BJ (cell line): Measurements from ENCODE around the gene PUS1. TPM values are rescaled to one million over a fixed set of nuclear protein-coding genes. Genes with fewer than 3 reads are reported as not detected.

Source experiments
- CTCF ChIA-PET: fragments of 350-600 bp; formaldehyde crosslinking; extraction: SDS; loops from one replicate; lab custom pipeline; 2021; ENCODE audit warnings: antibody characterized with exemption, inconsistent platforms; lab: Yijun Ruan, JAX
- POLR2A ChIA-PET: fragments of 300-600 bp; sonication (Branson Sonifier 250); formaldehyde crosslinking; extraction: SDS; loops from one replicate; lab custom pipeline; 2021; ENCODE audit warnings: antibody characterized with exemption; lab: Charles Lee
- DNase-seq: peaks from one replicate; pipeline ENCODE4 v3.0.0-alpha.2; 2011; ENCODE audit warnings: low read depth
- H3K27me3 ChIP-seq: 2 replicates; pipeline ENCODE4 v1.6.0; 2011; ENCODE audit warnings: low read length; ENCODE audit not compliant: control insufficient read depth, insufficient read depth
- H3K36me3 ChIP-seq: 2 replicates; pipeline ENCODE4 v1.5.1; 2011; ENCODE audit warnings: low read length; ENCODE audit not compliant: control insufficient read depth, insufficient read depth
- H3K4me3 ChIP-seq: 2 replicates; pipeline ENCODE4 v1.5.1; 2011; ENCODE audit warnings: low read depth, mild to moderate bottlenecking, control low read depth, low read length
- polyA plus RNA-seq: library from polyadenylated mRNA; depleted of rRNA; stranded (reverse); fragments of >200 nt; gene quantifications from 2 replicates; pipeline ENCODE4 v1.2.3, GENCODE V29; 2011
- TF ChIP-seq, protein P1 (sequence below): IDR thresholded peaks from 2 replicates; pipeline ENCODE4 v1.5.1; 2011; ENCODE audit warnings: low read depth, mild to moderate bottlenecking, control low read depth, inconsistent platforms, low read length, moderate library complexity; ENCODE audit not compliant: insufficient read depth

The PUS1 gene
- polyA plus RNA-seq, 1 experiment = 21.2 TPM

GRCh38 chr12:131916306-131917138 is 12.6 kb upstream of the PUS1 start:
- ChIA-PET POLR2A (no interaction called here), CTCF (no interaction called here)
- TF ChIP-seq, protein P1, sequence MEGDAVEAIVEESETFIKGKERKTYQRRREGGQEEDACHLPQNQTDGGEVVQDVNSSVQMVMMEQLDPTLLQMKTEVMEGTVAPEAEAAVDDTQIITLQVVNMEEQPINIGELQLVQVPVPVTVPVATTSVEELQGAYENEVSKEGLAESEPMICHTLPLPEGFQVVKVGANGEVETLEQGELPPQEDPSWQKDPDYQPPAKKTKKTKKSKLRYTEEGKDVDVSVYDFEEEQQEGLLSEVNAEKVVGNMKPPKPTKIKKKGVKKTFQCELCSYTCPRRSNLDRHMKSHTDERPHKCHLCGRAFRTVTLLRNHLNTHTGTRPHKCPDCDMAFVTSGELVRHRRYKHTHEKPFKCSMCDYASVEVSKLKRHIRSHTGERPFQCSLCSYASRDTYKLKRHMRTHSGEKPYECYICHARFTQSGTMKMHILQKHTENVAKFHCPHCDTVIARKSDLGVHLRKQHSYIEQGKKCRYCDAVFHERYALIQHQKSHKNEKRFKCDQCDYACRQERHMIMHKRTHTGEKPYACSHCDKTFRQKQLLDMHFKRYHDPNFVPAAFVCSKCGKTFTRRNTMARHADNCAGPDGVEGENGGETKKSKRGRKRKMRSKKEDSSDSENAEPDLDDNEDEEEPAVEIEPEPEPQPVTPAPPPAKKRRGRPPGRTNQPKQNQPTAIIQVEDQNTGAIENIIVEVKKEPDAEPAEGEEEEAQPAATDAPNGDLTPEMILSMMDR = no peak
- H3K27me3 ChIP-seq = no peaks in the 10 kb centered on the region
- H3K4me3 ChIP-seq = no peak overlapping the region
- no peak for DNase-seq
- H3K36me3 ChIP-seq = peaks cover 72% of the 10 kb centered on the region

GRCh38 chr12:131917139-131917710 is 11.9 kb upstream of the PUS1 start:
- peaks cover 67% of the 10 kb centered on the region for H3K36me3 ChIP-seq
- CTCF ChIA-PET = no interaction called here
- DNase-seq = no peak
- H3K4me3 ChIP-seq = no peak overlapping the region
- no peaks in the 10 kb centered on the region for H3K27me3 ChIP-seq
- TF ChIP-seq, protein P1 = no peak
- POLR2A ChIA-PET = no interaction called here

DNA sequence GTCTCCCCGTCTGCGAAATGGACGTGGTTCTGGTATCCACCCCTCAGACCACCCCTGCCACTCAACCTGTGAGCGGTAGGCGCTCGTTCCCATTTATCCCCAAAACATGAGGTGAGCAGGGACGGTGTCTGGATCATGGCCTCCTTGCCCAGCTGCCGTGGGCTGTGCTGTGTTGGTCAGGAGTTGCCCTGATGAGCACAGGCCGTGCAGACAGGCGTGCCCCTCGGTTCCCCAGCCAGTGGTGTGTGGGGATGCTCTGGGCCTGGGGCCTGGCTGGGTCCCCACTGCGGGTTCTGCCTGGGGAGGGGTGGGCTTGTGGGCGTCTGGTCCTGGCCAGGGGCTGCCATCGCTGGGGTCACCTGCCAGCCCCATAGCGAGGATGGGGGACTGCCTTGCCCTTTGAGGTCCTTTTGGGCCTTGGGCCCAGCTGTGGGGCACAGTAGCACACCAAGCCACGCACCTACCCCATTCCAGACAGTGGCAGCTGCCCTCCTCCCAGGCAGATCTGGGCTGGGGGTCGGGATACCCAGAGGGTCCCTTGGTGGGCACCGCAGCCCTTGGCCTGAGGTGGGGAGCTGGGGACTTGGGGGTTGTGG is 11.3 kb upstream of the PUS1 start:
- no peak for DNase-seq
- Histone ChIP-seq H3K36me3 (peaks cover 65% of the 10 kb centered on the region), H3K27me3 (no peaks in the 10 kb centered on the region), H3K4me3 (no peak overlapping the region)
- ChIA-PET CTCF (no interaction called here), POLR2A (no interaction called here)
- TF ChIP-seq, protein P1 = no peak

- H3K36me3 ChIP-seq = peaks cover 64% of the 10 kb centered on the region
- DNase-seq = no peak
- H3K27me3 ChIP-seq = no peaks in the 10 kb centered on the region
- TF ChIP-seq, protein P1 = no peak
- H3K4me3 ChIP-seq = no peak overlapping the region
- CTCF ChIA-PET = interaction anchor here (0.6 kb wide), 1 partner anchor 1010 kb away, joined by 3 read pairs; no protein-coding TSS in a partner anchor
- POLR2A ChIA-PET = no interaction called here
Measured at GRCh38 chr12:131918311-131919050, 10.6 kb upstream of the PUS1 start.

DNA sequence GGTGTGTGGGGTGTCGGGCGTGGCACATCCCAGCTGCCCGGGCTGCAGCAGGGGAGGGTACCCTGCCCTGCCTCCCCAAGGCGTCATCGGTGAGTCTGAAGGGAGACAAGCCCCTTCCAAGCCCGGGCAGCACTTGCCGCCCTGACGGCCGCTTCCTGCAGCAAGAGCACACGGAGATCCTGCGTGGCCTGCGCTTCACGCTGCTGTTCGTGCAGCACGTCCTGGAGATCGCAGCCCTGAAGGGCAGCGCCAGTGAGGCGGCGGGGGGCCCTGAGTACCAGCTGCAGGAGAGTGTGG is 10.1 kb upstream of the PUS1 start:
- peaks cover 60% of the 10 kb centered on the region for H3K36me3 ChIP-seq
- no peaks in the 10 kb centered on the region for H3K27me3 ChIP-seq
- ChIA-PET CTCF (interaction anchor here (0.6 kb wide), 1 partner anchor 1011 kb away, joined by 3 read pairs; no protein-coding TSS in a partner anchor), POLR2A (no interaction called here)
- TF ChIP-seq, protein P1 = no peak
- no peak for DNase-seq
- H3K4me3 ChIP-seq = no peak overlapping the region
